Measurements from ENCODE around the gene ZNF444.
"Not testable (repeated sequence)": the region's sequence is repeated elsewhere in the genome, so short reads cannot be mapped to it uniquely, and the experiment has no call there.

Gene ZNF444

GRCh38 chr19:56167064-56167578, 26.0 kb downstream of the ZNF444 start:
- peaks cover 3% of the 10 kb centered on the region for H3K27me3 Mint-ChIP-seq (ENCODE audit: low read depth)
- TF ChIP-seq CTCF (IDR thresholded peaks at IDR 0.05; ENCODE audit: unreplicated experiment in 3 of 3): no peak
- H3K9me3 Mint-ChIP-seq: no peaks in the 10 kb centered on the region
- H3K4me1 Mint-ChIP-seq: no peaks in the 10 kb centered on the region
- H3K27ac Mint-ChIP-seq: no peak overlapping the region
- H3K4me3 Mint-ChIP-seq: no peak overlapping the region
- H3K36me3 Mint-ChIP-seq (ENCODE audit: low read depth): no peaks in the 10 kb centered on the region

- Mint-ChIP-seq H3K36me3 (ENCODE audit: low read depth) (no peaks in the 10 kb centered on the region), H3K4me1 (no peaks in the 10 kb centered on the region), H3K27ac (no peak overlapping the region), H3K27me3 (ENCODE audit: low read depth) (peaks cover 13% of the 10 kb centered on the region), H3K9me3 (no peaks in the 10 kb centered on the region), H3K4me3 (no peak overlapping the region)
- no peak for TF ChIP-seq CTCF (IDR thresholded peaks at IDR 0.05; ENCODE audit: unreplicated experiment in 3 of 3)
These were observed 29.2 kb downstream of the ZNF444 start for GRCh38 chr19:56170261-56170660.

- Mint-ChIP-seq H3K36me3 (ENCODE audit: low read depth) (no peaks in the 10 kb centered on the region), H3K4me3 (no peak overlapping the region), H3K4me1 (no peaks in the 10 kb centered on the region), H3K27me3 (ENCODE audit: low read depth) (peaks cover 15% of the 10 kb centered on the region), H3K9me3 (no peaks in the 10 kb centered on the region), H3K27ac (no peak overlapping the region)
- TF ChIP-seq CTCF (IDR thresholded peaks at IDR 0.05; ENCODE audit: unreplicated experiment in 3 of 3): no peak
These were observed 33.0 kb downstream of the ZNF444 start for GRCh38 chr19:56174086-56174485.

GRCh38 chr19:56174550-56174949, 33.5 kb downstream of the ZNF444 start:
- no peaks in the 10 kb centered on the region for H3K4me1 Mint-ChIP-seq
- no peak overlapping the region for H3K4me3 Mint-ChIP-seq
- TF ChIP-seq CTCF (IDR thresholded peaks at IDR 0.05; ENCODE audit: unreplicated experiment in 3 of 3): no peak
- no peak overlapping the region for H3K27ac Mint-ChIP-seq
- H3K9me3 Mint-ChIP-seq: no peaks in the 10 kb centered on the region
- peaks cover 15% of the 10 kb centered on the region for H3K27me3 Mint-ChIP-seq (ENCODE audit: low read depth)
- H3K36me3 Mint-ChIP-seq (ENCODE audit: low read depth): no peaks in the 10 kb centered on the region

- not testable (repeated sequence) for H3K9me3 Mint-ChIP-seq; H3K4me3 Mint-ChIP-seq; H3K4me1 Mint-ChIP-seq; H3K27ac Mint-ChIP-seq; H3K36me3 Mint-ChIP-seq (ENCODE audit: low read depth)
- H3K27me3 Mint-ChIP-seq (ENCODE audit: low read depth): peaks cover 15% of the 10 kb centered on the region
These were observed 34.8 kb downstream of the ZNF444 start, which contains the start of gene GALP for GRCh38 chr19:56175861-56176307. TSS of gene GALP (plus strand) at chr19:56176008. CDS start at chr19:56177109, 1,101 bp downstream.

- not testable (repeated sequence) for H3K9me3 Mint-ChIP-seq; H3K4me3 Mint-ChIP-seq; H3K36me3 Mint-ChIP-seq (ENCODE audit: low read depth); H3K4me1 Mint-ChIP-seq; H3K27ac Mint-ChIP-seq
- peaks cover 15% of the 10 kb centered on the region for H3K27me3 Mint-ChIP-seq (ENCODE audit: low read depth)
These were observed 35.2 kb downstream of the ZNF444 start for GRCh38 chr19:56176310-56176709.

- no peaks in the 10 kb centered on the region for H3K4me1 Mint-ChIP-seq
- no peak overlapping the region for H3K4me3 Mint-ChIP-seq
- no peaks in the 10 kb centered on the region for H3K9me3 Mint-ChIP-seq
- H3K27me3 Mint-ChIP-seq (ENCODE audit: low read depth): peaks cover 13% of the 10 kb centered on the region
- no peaks in the 10 kb centered on the region for H3K36me3 Mint-ChIP-seq (ENCODE audit: low read depth)
- TF ChIP-seq CTCF (IDR thresholded peaks at IDR 0.05; ENCODE audit: unreplicated experiment in 3 of 3): no peak
- no peak overlapping the region for H3K27ac Mint-ChIP-seq
These were observed 35.8 kb downstream of the ZNF444 start for GRCh38 chr19:56176881-56177280.

Data from nephron (organoid).